Measurements from ENCODE around the gene CNKSR3. TPM values are rescaled to one million over a fixed set of nuclear protein-coding genes. Genes with fewer than 3 reads are reported as not detected.

CNKSR3 gene
- total RNA-seq, 4 donors from 2014 or later, result 11.7 to 22.7 (median 13.7) TPM

DNA sequence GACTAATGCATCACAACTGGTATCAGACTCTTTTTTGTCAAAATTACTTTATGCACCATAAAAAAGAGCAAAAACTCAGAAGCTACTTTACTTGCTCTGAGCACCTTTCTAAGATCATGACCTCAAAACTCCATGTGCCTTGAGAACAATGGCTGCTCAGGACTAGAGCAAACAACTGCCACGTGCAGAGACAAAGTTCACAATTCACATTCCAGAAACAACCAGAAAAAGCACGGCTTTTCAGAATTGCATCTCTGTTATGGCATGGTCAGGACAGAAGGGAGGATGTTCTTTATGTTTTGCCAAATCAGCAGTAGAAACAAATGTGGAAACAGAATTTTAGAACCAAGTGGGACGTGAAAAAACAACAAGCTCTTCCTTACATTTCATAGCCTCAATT lies 70.5 kb downstream of the CNKSR3 start:
- H3K4me1 ChIP-seq, result peaks cover 0 to 5% (median 0%) of the 10 kb centered on the region in 4 donors
- WGBS, 2 donors, result 49 to 52% methylated on average over 3 of the region's 3 CpGs
- TF ChIP-seq, protein P1, sequence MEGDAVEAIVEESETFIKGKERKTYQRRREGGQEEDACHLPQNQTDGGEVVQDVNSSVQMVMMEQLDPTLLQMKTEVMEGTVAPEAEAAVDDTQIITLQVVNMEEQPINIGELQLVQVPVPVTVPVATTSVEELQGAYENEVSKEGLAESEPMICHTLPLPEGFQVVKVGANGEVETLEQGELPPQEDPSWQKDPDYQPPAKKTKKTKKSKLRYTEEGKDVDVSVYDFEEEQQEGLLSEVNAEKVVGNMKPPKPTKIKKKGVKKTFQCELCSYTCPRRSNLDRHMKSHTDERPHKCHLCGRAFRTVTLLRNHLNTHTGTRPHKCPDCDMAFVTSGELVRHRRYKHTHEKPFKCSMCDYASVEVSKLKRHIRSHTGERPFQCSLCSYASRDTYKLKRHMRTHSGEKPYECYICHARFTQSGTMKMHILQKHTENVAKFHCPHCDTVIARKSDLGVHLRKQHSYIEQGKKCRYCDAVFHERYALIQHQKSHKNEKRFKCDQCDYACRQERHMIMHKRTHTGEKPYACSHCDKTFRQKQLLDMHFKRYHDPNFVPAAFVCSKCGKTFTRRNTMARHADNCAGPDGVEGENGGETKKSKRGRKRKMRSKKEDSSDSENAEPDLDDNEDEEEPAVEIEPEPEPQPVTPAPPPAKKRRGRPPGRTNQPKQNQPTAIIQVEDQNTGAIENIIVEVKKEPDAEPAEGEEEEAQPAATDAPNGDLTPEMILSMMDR (IDR thresholded peaks at IDR 0.05), result no peak
- TF ChIP-seq POLR2A (IDR thresholded peaks at IDR 0.05), result no peak
- no peak for TF ChIP-seq EP300 (IDR thresholded peaks at IDR 0.05)
- H3K27ac ChIP-seq, result no peak overlapping the region
- no peak for DNase-seq (ENCODE audit: low spot score in 2 of 2)
- no peak overlapping the region for H3K4me3 ChIP-seq
- peaks cover 0 to 35% (median 0%) of the 10 kb centered on the region in 3 donors for H3K36me3 ChIP-seq
- no peaks in the 10 kb centered on the region for H3K9me3 ChIP-seq
- no peaks in the 10 kb centered on the region for H3K27me3 ChIP-seq

DNA sequence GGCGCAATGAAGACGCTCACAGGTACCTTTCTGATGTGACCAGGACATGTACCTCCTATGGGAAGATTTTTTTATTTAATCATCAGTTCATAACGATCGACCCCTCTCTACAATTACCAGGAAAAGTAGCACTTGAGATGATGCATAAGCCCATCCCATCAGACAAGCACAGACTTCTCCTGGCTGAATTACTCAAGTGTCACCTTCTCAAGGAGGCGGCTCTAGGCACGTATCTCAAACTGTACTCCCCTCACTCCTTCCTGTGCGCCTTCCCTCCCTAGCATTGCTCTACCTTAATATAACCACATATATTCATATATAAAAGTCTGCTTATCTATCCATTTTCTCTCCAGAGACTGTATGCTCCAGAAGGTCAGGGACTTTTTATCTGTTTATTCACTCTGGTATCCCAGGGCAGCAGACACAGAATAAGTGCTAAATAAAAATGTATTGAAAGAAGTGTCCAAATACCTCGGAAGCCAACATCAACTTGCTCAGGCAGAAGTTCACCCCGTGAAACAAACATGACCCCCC lies 71.5 kb downstream of the CNKSR3 start:
- Histone ChIP-seq H3K27me3 (no peaks in the 10 kb centered on the region), H3K9me3 (no peaks in the 10 kb centered on the region), H3K36me3 (peaks cover 0 to 35% (median 0%) of the 10 kb centered on the region in 3 donors), H3K4me3 (no peak overlapping the region), H3K27ac (no peak overlapping the region), H3K4me1 (peaks cover 0 to 8% (median 0%) of the 10 kb centered on the region in 4 donors)
- DNase-seq (ENCODE audit: low spot score in 2 of 2), result no peak
- TF ChIP-seq POLR2A (IDR thresholded peaks at IDR 0.05) (no peak), EP300 (IDR thresholded peaks at IDR 0.05) (no peak)
- TF ChIP-seq, protein P1 (IDR thresholded peaks at IDR 0.05), result no peak
- WGBS, 2 donors, result 85% methylated on average over 9 of the region's 9 CpGs

DNA sequence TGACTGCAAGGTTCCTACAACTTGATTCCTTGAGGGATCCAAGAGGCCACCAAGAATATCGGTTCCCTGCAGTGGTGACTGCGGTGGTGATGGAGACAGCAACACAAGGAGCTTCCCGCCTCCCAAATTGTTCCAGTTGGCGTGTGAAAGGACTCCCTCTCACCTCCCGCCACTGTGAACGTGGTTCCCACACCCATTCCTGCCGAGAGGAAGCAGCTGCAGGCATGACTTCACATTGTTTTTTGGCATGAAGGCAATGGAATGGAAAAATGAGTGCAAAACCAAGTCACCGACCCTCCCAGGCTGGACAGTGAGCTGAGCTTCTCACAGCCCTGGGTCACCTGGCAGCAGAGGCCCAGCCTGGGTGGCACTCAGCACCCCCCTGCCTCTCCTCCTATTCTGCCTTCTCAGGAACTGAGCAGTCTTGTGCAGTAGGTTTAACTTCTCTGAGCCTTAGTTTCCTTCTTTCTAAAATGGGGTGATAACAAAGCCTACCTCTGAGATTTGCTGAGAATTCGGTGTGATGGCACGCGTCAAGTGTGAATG lies 75.0 kb downstream of the CNKSR3 start:
- peaks cover 0 to 23% (median 0%) of the 10 kb centered on the region in 3 donors for H3K36me3 ChIP-seq
- DNase-seq (ENCODE audit: low spot score in 2 of 2), result no peak
- no peak overlapping the region for H3K27ac ChIP-seq
- no peaks in the 10 kb centered on the region for H3K9me3 ChIP-seq
- no peak overlapping the region for H3K4me3 ChIP-seq
- 90 to 93% methylated on average over 11 of the region's 11 CpGs for WGBS, 2 donors
- TF ChIP-seq, protein P1 (IDR thresholded peaks at IDR 0.05), result no peak
- TF ChIP-seq EP300 (IDR thresholded peaks at IDR 0.05) (no peak), POLR2A (IDR thresholded peaks at IDR 0.05) (no peak)
- peaks cover 0 to 20% (median 0%) of the 10 kb centered on the region in 4 donors for H3K4me1 ChIP-seq
- no peaks in the 10 kb centered on the region for H3K27me3 ChIP-seq

DNA sequence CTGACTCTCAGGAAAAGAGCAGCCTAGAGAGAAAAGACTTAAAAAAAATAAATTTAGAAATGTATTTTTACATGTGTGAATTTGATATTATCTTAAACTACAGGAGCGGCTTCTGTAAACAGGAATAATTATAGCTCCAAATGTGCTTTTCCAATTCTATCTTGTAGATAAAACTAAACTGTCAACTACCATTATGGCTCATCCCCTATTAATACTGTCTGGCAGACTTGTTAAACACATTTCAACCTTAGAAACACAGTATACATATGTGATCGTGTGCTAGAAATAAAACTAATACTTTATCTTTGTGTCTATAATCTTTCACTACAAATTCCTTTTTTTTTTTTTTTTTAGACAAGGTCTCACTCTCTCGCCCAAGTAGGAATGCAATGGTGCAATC lies 75.8 kb downstream of the CNKSR3 start:
- Histone ChIP-seq H3K36me3 (peaks cover 0 to 25% (median 0%) of the 10 kb centered on the region in 3 donors), H3K27me3 (no peaks in the 10 kb centered on the region), H3K4me1 (peaks cover 0 to 16% (median 0%) of the 10 kb centered on the region in 4 donors), H3K9me3 (no peaks in the 10 kb centered on the region), H3K4me3 (no peak overlapping the region), H3K27ac (no peak overlapping the region)
- TF ChIP-seq EP300 (IDR thresholded peaks at IDR 0.05) (no peak), POLR2A (IDR thresholded peaks at IDR 0.05) (no peak)
- TF ChIP-seq, protein P1 (IDR thresholded peaks at IDR 0.05), result no peak
- WGBS, 2 donors, result 93 to 94% methylated on average over 3 of the region's 3 CpGs
- DNase-seq (ENCODE audit: low spot score in 2 of 2), result no peak

DNA sequence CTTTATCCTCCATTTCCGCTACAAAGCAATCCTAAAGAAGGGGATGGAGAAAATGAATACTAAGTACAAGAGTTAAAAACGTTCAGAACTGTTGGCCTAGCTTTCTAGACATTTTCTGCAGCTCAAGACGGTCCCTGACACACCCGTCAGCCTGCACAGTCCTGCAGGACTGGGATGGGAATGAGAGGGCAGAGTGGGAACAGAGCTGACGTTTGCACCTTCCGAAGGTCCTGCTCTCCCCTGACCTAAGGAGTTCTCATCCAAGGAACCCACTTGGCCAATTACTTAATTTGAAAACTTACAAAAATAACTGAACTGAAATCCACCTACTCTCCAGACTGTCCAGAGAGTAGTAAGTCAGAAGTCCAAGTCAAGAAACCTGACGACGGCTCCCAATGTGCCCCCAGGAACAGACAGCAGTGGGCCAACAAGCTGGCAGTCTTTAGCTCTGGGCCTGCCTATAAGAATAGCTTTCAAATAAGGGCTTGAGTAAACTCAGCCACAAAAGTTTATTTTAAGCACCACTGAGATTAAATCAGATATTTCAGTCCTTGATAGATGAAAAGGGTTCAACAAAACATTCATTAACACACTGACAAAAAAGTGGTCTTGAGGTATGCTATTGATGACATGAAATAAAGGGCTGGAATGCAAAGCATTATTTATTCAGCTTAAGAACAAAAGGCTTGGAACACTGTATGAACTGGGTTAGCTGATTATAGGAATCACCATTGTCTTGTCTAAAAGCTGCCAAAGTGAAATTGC lies 76.8 kb downstream of the CNKSR3 start:
- no peak overlapping the region for H3K4me3 ChIP-seq
- DNase-seq (ENCODE audit: low spot score in 2 of 2), result no peak
- WGBS, 2 donors, result 60 to 64% methylated on average over 8 of the region's 8 CpGs
- no peaks in the 10 kb centered on the region for H3K27me3 ChIP-seq
- peaks cover 0 to 16% (median 0%) of the 10 kb centered on the region in 4 donors for H3K4me1 ChIP-seq
- no peaks in the 10 kb centered on the region for H3K9me3 ChIP-seq
- H3K36me3 ChIP-seq, result peaks cover 0 to 27% (median 0%) of the 10 kb centered on the region in 3 donors
- H3K27ac ChIP-seq, result peak overlapping the region in 1 of 4 donors; percentile 16
- TF ChIP-seq EP300 (IDR thresholded peaks at IDR 0.05), result peak in 1 of 2 donors; percentile 7
- TF ChIP-seq, protein P1 (IDR thresholded peaks at IDR 0.05), result no peak
